Upper lobe of right lung (tissue), 1 donor: ENCODE measurements around the gene ROPN1. TPM values are rescaled to one million over a fixed set of nuclear protein-coding genes. Genes with fewer than 3 reads are reported as not detected.

Experiments
- ATAC-seq: fragments of 200-7000 bp; cut with Tn5 transposase; one replicate; pipeline ENCODE4 v1.9.1; 2020; ENCODE audit warnings: mild to moderate bottlenecking, moderate library complexity
- DNase-seq: peaks from one replicate; pipeline ENCODE4 v3.0.0-alpha.2; 2020
- H3K27ac ChIP-seq: fragments of 200-600 bp; one replicate; pipeline ENCODE4 v1.8.0; 2022
- H3K27me3 ChIP-seq: fragments of 200-600 bp; one replicate; pipeline ENCODE4 v1.8.0; 2022; ENCODE audit warnings: mild to moderate bottlenecking
- H3K36me3 ChIP-seq: fragments of 200-600 bp; one replicate; pipeline ENCODE4 v1.8.0; 2022
- H3K4me1 ChIP-seq: fragments of 200-600 bp; one replicate; pipeline ENCODE4 v1.8.0; 2022
- H3K4me3 ChIP-seq: fragments of 200-600 bp; one replicate; pipeline ENCODE4 v1.8.0; 2022; ENCODE audit warnings: mild to moderate bottlenecking
- H3K9me3 ChIP-seq: fragments of 200-600 bp; one replicate; pipeline ENCODE4 v1.8.0; 2022
- CTCF ChIP-seq: fragments of 200-600 bp; IDR thresholded peaks from one replicate; pipeline ENCODE4 v1.8.0; 2022; ENCODE audit warnings: antibody characterized with exemption
- intact Hi-C: fragments of 100-400 bp; cut with DNase I; formaldehyde crosslinking; loops from one replicate; pipeline ENCODE4 v1.11.0; 2022
- total RNA-seq: library from RNA; stranded (reverse); fragmentation: NEBNext Ultra II Directional; extraction: Animal tissue kit (Norgen Biotek cat#: 25700); gene quantifications from one replicate; pipeline ENCODE4 v1.2.1, GENCODE V29; 2021
- donor health status: DM: no; HTN: yes; CAD: no; lungs with severe emphysema.

Gene ROPN1
- total RNA-seq, 1 donor from 2014 or later, result not detected

DNA sequence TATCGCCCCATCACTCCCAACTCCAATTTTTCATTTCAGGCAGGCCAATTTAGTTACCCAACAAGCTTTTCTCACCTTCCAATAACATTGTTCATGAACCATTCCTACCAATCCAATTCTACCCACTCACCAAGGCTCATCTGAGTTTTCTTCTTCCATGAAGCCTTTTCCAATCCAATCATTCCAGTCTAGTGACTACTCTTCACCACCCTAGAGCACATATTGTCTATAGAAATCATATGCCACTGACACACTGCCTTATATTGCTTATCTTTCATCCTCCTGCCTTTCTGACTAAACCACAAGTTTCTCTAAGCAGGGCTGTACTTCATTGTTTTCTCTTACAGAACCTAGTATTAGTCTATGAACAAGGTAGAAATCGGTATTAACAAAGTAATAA is 42.3 kb downstream of the ROPN1 start:
- no peak for DNase-seq
- no peak for ATAC-seq
- no peak for TF ChIP-seq CTCF
- Histone ChIP-seq H3K4me1 (no peaks in the 10 kb centered on the region), H3K27me3 (no peaks in the 10 kb centered on the region), H3K27ac (no peak overlapping the region), H3K36me3 (peaks cover 53% of the 10 kb centered on the region), H3K4me3 (no peak overlapping the region), H3K9me3 (no peaks in the 10 kb centered on the region)
- intact Hi-C loops, result no loop called here

GRCh38 chr3:123948449-123948848 is 43.5 kb downstream of the ROPN1 start:
- Histone ChIP-seq H3K4me3 (no peak overlapping the region), H3K27me3 (no peaks in the 10 kb centered on the region), H3K9me3 (no peaks in the 10 kb centered on the region), H3K4me1 (no peaks in the 10 kb centered on the region), H3K27ac (no peak overlapping the region), H3K36me3 (peaks cover 60% of the 10 kb centered on the region)
- no peak for DNase-seq
- intact Hi-C loops, result no loop called here
- no peak for ATAC-seq
- TF ChIP-seq CTCF, result no peak

DNA sequence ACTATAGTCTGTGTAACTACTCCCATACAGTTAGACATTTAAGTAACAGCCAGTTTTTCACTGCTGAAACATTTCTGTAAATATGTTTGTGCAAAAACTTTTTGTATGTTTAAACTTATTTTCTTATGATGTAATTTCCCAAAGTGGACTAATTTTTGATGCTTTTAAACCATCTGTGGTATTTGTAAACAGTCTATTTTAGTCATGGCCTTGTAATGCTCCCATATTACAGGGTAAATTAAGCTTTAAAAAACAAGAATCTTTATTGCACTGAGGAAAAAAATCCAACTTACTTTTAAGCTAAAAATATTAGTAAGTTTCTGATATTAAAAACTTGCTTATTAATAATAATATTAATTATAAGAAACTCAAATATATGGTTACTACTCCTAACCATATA is 44.4 kb downstream of the ROPN1 start:
- no peak overlapping the region for H3K4me3 ChIP-seq
- no peaks in the 10 kb centered on the region for H3K4me1 ChIP-seq
- DNase-seq (no peak), ATAC-seq (no peak)
- intact Hi-C loops, result no loop called here
- peaks cover 60% of the 10 kb centered on the region for H3K36me3 ChIP-seq
- no peaks in the 10 kb centered on the region for H3K9me3 ChIP-seq
- H3K27me3 ChIP-seq, result no peaks in the 10 kb centered on the region
- H3K27ac ChIP-seq, result no peak overlapping the region
- TF ChIP-seq CTCF, result no peak

GRCh38 chr3:123941542-123941941 is 50.4 kb downstream of the ROPN1 start:
- DNase-seq (no peak), ATAC-seq (no peak)
- TF ChIP-seq CTCF, result no peak

GRCh38 chr3:123941121-123941520 is 50.8 kb downstream of the ROPN1 start:
- intact Hi-C loops, result no loop called here
- DNase-seq (no peak), ATAC-seq (no peak)
- H3K9me3 ChIP-seq, result no peaks in the 10 kb centered on the region
- peaks cover 36% of the 10 kb centered on the region for H3K36me3 ChIP-seq
- no peak overlapping the region for H3K4me3 ChIP-seq
- H3K27me3 ChIP-seq, result no peaks in the 10 kb centered on the region
- H3K4me1 ChIP-seq, result no peaks in the 10 kb centered on the region
- TF ChIP-seq CTCF, result peak; percentile 22
- H3K27ac ChIP-seq, result no peak overlapping the region

More at GRCh38 chr3:123941542-123941941, 50.4 kb downstream of the ROPN1 start:
- H3K27ac ChIP-seq, result no peak overlapping the region
- no peaks in the 10 kb centered on the region for H3K4me1 ChIP-seq
- peaks cover 40% of the 10 kb centered on the region for H3K36me3 ChIP-seq
- no peaks in the 10 kb centered on the region for H3K9me3 ChIP-seq
- no peaks in the 10 kb centered on the region for H3K27me3 ChIP-seq
- H3K4me3 ChIP-seq, result no peak overlapping the region
- intact Hi-C loops, result no loop called here

- intact Hi-C loops, result no loop called here
- DNase-seq, result no peak
- no peaks in the 10 kb centered on the region for H3K4me1 ChIP-seq
- ATAC-seq, result no peak
- no peaks in the 10 kb centered on the region for H3K27me3 ChIP-seq
- H3K27ac ChIP-seq, result no peak overlapping the region
- TF ChIP-seq CTCF, result no peak
- peaks cover 30% of the 10 kb centered on the region for H3K36me3 ChIP-seq
- no peaks in the 10 kb centered on the region for H3K9me3 ChIP-seq
- no peak overlapping the region for H3K4me3 ChIP-seq
These were observed 52.2 kb downstream of the ROPN1 start for GRCh38 chr3:123939706-123940105.
